CD4-positive, alpha-beta T cell treated with Interleukin-1 beta for 1 hour (primary cell): ENCODE results near the gene ADD2.

Experiments used
- DNase-seq, 2 donors: peaks; one replicate each; pipeline ENCODE4 v3.0.0-alpha.2; 2020 to 2022

Gene ADD2

DNA sequence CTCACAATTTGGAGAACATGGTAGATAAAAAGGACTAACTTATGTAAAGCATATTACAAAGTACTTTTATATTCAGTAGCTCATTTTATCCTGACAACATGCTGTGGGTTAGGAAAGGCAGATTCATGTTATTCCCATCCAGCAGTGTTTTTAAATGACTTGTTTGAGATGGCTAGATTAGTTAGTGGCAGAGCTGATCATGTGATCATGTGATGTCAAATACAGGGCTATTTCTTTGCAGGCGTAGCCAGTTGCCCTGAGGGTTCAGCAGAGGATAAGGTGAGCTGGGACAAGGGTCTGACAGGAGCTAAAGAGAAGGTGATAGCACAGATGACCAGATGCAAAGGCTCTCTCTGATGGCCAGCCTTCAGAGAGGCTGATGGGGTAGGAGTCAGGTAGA is 97.8 kb downstream of the ADD2 start:
- DNase-seq = no peak

DNA sequence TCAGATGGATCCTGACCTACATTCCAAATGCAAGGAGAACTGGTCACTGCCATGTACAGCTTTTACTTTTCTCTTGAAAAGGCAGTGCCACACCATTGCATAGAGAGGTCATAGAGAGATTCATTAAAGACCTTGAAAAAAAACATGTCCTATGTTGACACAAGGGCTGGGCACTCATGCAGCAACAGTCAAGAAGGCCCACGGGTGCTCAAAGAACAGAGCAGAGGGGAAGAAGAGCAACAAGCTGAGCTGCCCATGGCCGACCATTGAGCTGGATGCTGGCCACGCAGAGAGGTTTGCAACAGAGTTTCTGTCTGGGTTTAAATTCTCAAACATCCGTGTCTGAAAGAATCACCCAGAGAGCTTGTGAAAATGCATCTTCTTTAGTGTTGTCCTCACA is 99.1 kb downstream of the ADD2 start:
- DNase-seq = no peak

DNA sequence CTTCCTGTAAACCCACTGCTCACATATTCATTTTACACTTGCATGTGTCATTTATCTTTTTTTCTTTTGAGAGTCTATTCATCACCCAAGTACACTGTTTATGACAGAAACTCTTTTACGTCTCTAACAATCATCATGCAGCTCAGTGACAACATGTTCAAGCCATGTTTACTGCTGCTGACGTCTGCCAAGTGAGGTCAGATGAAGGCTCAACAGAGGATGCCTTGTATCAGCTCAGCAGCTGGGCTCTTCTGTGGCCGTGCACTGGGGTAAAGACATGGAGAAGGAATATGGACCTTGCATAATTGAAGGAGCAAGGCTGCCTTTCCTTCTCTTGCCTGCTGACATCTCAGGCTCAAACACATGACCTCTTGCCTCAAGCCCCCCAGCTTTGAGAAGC is 99.6 kb downstream of the ADD2 start:
- DNase-seq = no peak

DNA sequence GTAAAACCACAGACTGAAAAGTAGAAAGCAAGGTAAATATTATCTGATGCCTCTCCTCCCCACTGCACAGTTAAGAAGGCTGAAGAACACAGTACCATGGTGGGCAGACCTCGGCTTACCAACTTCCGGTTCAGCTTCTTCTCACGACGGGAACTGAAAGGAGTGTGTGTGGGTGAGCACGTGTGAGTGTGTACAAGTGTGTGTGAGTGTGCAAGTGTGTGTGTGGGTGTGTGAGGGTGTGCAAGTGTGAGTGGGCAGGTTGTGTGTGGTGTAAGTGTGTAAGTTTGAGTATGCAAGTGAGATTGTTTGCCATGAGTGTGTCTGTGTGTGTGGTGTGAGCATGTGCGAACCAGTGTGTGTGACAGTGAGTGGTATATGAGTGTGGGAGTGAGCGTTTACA is 103.5 kb downstream of the ADD2 start:
- DNase-seq = no peak

DNA sequence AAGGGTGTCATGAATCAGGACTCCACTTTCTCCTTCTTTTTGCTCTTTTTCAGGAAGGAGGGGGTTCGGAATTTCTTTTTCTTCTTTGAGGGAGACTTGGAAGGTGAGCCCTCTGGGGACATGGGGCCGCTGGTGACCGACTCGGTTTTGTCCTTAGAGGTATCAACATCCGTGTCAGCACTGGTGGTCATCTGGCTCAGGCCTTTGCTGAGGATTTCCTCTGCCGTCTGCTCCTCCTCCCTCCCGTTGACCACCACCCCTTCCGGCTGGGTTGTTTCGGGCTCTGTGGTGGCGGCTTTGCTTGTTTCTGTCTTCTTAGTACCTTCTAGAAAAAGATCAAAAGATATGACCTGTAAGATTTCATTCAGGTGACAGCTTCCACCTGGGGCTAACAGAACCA is 104.6 kb downstream of the ADD2 start:
- no peak for DNase-seq

DNA sequence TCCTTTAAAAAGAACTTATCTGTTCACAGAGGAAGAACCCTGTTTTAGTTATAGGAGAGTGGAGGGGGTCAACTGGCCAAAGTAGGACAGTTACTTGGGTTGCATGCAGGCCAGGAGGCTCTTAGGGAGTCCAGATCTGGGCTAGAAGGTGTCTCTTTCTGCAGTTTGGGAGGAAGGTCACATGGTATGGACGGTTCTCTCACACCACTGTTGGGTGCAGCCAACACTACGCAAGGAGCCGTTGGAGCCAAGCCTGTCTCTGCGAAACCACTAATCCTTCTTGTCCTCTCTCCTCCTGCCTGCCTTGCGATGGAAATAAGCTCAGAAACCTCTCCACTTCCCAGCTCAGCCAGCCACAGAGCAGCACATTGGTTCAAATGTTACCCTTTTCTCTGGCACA is 108.4 kb downstream of the ADD2 start:
- no peak for DNase-seq

DNA sequence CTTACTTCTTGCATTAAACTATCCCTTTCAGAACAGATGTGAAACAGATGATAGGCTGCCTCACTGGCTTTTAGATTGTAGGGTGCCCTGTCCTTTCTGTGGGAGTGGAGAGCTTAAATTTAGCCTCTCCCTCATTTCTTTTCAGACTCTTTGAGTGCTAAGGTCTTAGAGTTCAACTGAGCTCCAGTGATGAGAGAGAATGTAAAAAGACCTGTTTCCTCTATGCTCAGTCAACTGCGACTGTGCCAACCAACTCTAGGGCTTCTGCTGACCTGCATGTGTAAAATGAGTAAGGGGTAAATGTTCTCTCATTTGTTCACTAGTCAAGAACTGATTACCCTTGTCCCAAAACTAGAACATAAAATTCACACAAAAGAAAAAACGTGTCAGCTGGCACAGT is 109.5 kb downstream of the ADD2 start:
- no peak for DNase-seq

DNA sequence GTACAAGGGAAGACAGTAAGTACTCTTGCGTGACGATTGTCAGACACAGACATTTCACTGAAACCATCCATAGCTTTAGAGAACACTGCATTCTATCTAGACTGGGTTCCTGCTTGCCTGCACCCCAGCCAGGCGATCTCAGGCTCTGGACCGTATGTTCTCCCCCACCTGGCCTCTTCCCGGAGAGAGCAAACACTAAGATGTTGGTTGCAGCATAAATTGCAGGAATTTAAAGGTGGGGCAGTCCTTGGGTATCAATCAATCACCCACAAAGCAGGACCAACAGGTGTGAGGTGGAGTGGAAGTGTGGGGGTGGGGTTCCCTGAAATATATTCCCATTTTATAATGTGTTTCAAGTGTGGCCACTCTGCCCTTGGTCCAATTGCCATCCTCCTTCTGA is 110.8 kb downstream of the ADD2 start:
- no peak for DNase-seq

DNA sequence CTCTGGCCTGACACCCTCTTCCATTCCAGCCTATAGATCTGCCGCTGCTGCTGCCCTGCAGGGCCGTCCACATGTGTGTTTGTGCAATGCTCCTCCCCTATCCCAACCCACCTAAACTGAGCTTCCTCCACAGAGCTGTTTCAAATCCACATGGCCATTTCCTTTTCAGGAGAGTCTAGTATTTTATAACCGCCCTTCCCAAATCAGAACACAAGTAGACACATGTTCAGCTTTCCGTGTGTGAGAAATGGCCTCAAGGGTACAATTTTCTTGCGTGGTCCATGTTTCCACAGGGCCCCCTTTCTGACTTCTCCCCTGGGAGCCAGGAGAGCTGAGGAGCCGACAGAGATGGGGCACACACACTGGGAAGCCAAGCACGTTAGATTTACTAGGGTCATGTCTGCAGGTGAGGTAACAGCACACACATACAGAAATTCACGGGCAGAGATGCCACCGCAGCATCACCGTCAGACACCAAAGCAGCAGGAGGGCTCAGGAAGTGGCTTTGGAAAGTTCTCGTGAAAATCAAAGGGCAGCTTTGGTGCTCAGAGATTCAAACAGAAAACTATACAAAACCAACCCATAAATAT is 111.5 kb downstream of the ADD2 start:
- peak; percentile 29 to 48 for DNase-seq

DNA sequence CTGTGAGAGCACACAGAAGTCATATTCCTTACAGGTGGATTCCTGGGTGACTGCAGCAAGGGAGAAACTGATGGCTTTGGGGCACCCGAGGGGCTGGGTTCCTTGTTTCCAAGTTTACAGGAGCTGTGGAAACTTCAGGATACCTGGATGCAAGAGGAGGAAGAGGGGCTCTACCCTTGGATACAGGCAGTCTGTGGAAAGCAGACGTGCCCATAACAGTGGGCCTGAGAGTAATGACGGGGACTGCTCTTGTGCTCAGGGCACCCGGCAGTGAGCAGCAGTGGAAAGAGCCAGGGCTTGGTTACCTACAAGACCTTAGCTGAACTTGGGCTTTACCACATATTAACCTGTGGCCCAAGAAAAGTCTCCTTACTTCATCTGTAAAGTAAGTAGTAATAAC is 112.2 kb downstream of the ADD2 start:
- no peak for DNase-seq

DNA sequence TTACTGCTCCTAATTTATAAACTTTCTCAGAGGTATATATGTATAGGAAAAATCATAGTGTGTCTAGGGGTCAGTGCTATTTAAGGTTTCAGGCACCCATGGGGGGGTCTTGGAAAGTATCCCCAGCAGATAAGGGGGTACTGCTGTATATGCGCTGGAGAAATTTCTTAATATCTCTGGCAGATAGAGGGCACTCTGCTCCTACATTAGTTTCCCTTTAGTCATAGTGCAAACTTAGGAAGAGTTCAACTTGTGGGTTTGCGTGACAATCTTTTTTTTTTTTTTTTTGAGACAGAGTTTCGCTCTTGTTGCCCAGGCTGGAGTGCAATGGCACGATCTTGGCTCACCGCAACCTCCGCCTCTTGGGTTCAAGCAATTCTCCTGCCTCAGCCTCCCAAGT is 112.8 kb downstream of the ADD2 start:
- peak in 1 of 2 donors; percentile 17 for DNase-seq

DNA sequence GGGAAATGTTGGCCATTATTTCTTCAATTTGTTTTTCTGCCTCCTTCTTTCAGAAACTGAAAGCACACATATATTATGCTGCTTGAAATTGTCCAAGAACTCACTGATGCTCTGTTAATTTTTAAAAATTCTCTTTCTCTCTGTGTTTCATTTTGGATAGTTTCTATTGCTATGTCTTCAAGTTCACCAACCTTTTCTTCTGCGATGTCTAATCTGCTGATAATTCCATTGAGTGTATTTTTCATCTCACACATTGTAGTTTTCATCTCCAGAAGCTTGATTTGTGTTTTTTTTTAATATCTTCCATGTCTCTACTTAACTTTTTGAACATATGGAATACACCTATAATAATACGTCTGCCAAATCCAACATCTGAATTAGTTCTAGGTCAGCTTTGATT is 116.3 kb downstream of the ADD2 start:
- no peak for DNase-seq

DNA sequence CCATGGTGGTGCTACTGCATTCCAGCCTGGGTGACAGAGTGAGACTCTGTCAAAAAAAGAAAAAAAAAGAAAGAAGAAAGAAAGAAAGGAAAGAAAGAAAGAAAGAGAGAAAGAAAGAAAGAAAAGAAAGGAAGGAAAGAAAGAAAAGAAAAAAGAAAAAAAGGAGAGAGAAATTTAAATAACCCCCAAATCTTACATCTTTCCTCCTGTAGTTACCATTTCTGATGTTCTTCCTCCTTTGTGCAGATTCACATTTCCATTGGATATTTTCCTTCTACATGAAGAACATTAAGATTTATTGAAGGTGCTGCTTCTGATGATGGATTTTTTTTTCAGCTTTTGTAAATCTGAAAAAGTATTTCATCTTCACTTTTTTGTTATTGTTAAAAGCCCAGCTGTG is 117.0 kb downstream of the ADD2 start:
- no peak for DNase-seq

DNA sequence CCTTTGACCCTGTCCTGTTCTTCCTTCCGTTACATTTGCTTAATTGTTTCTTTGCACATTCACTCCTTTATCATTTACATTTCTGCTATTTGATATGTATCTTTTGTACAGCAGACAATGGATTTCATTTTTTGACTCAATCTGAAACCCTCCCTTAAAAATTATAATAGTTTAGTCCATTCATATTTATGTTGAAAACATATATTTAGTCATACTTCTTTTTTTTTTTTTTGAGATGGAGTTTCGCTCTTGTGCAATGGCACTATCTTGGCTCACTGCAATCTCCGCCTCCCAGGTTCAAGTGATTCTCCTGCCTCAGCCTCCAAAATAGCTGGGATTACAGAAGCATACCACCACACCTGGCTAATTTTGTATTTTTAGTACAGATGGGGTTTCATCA is 119.0 kb downstream of the ADD2 start:
- DNase-seq = no peak

DNA sequence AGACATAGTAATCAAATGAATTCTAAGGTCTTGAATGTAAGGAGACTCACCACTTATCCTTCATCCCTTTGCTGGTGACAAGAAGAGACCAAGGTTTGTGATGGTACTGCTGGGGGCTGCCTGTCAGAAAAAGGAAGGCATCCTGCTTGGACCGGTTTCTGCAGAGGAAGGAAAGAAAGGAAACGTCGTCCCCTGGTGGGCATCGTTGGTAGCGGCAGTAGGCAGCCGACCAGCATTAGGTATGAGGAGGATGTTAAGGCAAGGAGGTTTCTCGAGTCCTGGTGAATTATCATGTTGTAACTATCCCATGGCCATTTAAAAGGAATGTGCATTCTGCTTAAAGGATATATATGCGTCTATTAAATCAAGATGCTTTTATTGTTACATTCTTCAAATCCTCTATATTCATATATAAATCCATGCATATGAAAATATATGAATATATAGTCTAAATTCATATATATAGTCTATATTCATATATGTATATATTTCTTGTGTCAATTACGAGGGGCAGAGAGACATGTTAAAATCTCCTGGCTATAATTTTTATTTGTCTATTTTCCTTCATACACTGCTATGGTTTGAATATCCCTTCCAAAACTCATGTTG is 120.0 kb downstream of the ADD2 start:
- peak; percentile 65 to 67 for DNase-seq

DNA sequence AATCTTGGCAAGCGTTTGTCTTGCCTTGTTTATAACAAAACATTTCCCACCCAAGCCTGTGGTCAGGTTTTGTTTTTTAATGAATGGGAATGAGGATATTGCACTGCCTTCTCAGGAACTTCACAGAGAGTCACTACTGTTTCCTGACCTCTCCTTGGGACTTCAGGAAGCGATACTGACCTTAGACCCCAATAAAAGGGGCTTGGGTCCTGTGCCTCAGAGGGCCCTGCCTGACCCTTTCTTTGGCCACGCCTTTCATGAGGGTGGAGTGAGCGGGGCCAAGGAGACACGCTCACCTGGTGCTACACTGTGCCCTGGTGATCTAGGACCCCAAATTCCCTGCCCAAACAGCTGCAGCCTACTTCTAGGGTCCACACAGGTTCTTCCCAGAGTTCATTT is 121.6 kb downstream of the ADD2 start:
- DNase-seq = no peak

DNA sequence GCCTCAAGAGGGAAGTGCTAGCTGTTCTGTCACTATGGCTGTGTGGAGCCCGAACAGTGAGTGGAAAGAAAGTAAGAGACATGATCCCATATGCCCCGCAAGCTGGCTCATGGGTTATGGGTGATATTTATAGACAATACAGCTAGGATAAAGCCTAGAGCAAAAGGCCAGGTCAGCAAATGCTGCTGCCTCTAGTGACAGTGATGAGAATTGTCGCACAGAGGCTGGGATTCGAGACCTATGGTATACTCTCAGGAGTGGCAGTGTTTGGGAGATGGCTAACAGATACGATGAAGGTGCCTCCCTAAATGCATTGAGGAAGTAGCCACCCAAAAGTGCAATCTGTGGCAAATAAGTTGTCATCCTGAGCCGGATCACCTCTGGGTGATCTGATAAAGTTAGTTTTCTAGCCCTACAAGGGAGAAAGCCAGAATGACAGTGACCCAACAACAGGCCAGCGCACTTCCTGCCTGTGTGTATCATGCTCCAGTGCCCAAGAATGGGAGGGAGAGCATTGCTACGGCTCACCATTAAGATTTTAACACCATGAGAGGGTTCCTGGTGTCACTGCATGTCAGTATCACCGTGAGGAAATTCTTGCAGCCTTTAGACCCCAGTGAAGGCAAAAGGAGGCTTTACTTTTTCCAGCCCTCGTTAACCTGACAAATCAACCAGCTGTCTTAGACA is 122.1 kb downstream of the ADD2 start:
- no peak for DNase-seq

DNA sequence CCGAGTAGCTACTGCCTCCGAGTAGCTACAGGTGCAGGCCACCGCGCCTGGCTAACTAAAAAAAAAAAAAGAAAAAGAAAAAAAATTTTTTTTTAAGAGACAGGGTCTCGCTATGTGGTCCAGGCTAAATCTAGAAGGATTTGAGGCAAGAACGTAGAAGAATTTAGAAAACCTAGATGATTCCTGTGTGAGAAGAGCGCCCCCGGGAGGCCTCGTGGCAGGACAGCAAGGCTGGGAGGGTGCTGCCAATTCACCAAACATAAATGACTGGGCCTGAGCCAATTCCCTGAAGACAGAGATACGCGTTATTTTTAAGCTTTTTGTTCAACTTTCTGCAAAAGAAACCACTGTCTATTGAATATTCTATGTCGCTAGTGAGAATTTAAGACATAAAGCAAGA is 124.3 kb downstream of the ADD2 start:
- no peak for DNase-seq

DNA sequence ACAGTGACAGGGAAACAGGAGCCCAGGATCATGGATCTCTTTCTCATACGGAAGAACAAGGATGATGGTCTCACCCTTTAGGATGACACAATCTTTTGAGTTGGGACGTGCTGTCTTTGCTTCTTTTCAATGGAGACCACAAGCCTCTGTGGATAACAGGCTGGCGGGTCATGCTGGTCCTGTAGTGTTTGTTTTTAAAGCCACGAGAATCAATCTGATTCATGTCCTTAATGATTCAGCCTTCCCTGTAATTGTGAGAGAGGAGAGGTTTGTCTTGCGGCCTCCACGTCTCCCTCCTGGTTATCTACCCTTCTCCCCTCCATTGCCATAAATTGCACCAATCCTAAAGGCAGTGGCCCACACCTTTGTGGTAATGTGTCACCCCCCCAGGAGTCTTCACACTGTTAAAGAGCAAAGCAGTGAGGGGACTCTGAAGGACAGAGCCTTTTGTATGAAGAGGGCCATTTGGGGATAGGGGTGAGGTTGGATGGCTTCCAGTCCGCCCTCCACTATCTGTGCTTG is 126.7 kb downstream of the ADD2 start:
- no peak for DNase-seq

DNA sequence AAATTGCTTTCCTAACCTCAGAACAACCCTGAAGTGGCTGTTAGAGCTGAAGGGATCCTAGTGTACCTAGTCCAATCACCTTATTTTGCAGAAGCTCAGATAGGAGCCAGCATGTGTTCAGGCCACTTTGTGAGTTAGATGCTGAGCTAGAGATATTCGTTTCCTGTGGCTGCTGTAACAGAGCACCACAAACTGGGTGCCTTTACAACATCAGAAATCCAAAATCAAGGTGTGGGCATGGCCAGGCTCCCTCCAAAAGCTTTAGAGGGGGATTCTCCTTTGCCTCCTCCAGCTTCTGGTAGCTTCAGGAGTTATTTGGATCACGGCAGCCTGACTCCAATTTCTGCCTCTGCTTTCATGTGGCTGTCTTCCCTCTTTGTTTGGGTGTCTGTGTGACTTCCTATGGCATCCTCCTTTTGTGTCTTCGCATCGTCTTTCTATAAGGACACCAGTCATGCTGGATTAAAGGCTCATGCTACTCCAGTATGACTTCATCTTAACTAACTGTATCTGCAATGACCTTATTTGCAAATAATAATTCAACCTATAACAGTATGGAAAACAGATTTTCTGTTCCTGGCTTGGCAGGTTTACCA is 128.1 kb downstream of the ADD2 start:
- DNase-seq = no peak

DNA sequence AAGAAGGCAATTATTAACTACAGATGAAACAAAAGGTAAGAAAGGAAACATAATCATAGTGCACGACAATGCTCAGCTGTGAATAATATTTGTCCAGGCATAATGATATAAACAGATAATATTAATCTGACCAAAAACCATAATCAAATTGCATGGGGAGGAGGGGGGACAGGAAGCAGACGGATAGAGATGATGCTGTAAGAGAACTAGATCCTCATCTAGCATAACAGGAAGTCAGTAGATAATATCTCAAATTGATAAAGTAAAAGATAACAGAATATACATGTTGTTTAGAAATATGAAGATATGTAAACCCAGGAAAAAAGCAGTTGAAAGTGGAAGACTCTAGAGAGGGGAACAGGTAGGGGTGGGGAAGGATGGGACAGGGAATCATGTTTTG is 129.4 kb downstream of the ADD2 start:
- DNase-seq = no peak

DNA sequence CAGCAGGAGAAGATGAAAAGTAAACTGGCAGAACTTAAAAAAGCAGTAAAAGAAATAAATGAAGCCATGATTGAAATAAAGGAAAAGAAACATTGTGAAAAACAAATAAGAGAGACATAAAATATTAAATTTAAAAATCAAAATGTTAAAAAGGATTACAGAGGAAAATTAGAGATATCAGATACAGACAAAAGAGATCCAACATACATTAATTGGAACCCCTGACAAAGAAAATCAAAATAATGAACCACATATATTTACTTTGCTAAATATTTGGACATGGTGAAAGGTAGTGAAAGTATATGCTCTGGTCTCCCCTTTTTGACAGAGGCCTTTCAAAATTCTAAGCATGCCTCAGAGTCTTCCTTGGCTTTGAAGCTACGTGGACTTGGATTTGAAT is 134.5 kb downstream of the ADD2 start:
- DNase-seq = no peak

DNA sequence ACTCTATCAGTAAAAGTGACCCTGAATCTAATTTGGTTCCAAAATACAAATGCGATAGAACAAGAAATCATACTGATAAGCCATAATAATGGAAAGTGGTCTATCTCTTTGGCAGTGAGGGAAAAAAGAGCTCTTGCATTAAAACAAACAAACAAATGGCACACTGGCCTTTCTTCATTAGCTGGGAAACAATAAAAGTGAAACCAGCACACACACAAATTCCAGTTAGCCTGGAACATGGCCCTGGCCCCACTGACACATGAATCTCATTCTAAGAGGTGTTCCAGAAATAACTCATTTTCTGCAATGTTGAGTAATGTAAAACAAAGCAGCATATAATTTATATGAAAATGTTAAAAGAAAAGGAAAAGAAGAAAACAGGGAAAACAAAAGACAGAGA is 135.0 kb downstream of the ADD2 start:
- DNase-seq = no peak

DNA sequence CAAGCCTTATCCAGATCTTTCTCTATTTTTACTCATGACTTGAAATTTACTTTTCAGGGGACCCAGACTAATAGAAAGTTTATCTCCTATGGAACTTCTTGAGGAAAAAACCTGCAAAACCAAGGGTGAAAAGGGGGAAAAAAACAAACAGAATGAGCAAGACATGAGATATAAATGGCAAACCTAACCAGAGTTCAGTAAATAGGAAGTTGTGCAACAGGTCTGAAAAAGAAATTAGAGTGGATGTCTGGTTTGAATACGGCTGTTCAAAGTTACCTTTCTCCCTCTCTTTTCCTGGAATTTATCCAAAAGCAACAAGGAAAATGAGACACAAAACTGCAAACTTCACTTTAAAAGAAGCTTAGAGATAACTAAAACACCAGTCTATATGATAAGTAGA is 135.6 kb downstream of the ADD2 start:
- no peak for DNase-seq
